Spinal cord (tissue), 10 donors: Measurements from ENCODE around the gene SULT1A2. TPM values are rescaled to one million over a fixed set of nuclear protein-coding genes. Genes with fewer than 3 reads are reported as not detected.
"Not testable (repeated sequence)": the region's sequence is repeated elsewhere in the genome, so short reads cannot be mapped to it uniquely, and the experiment has no call there.

ENCODE experiments used
- DNase-seq, 6 donors: peaks; one replicate each; pipeline versions ENCODE4 v3.0.0 to v3.0.0-alpha.2; 2013 to 2015; ENCODE audit warnings: low spot score in 6 of 6, low read depth in 4 of 6
- H3K27ac ChIP-seq: one replicate; pipeline ENCODE4 v1.5.1; 2013; ENCODE audit warnings: low read depth, low read length, control low read depth
- H3K27me3 ChIP-seq: one replicate; pipeline ENCODE4 v1.6.1; 2013; ENCODE audit warnings: low read length; ENCODE audit not compliant: control insufficient read depth, insufficient read depth
- H3K36me3 ChIP-seq: one replicate; pipeline ENCODE4 v1.6.1; 2013; ENCODE audit warnings: low read length; ENCODE audit not compliant: control insufficient read depth, insufficient read depth
- H3K4me1 ChIP-seq: one replicate; pipeline ENCODE4 v1.6.1; 2013; ENCODE audit warnings: low read length; ENCODE audit not compliant: control insufficient read depth, insufficient read depth
- H3K4me3 ChIP-seq: one replicate; pipeline ENCODE4 v1.5.1; 2013; ENCODE audit warnings: low read depth, low read length, control low read depth
- H3K9me3 ChIP-seq: one replicate; pipeline ENCODE4 v1.6.1; 2013; ENCODE audit warnings: low read length; ENCODE audit not compliant: control insufficient read depth, insufficient read depth
- WGBS: methylation state at CpG from one replicate; pipeline ENCODE4 v1.1.5; 2013; ENCODE audit warnings: missing lambda C conversion rate; ENCODE audit not compliant: insufficient coverage; 5-methylcytosine and 5-hydroxymethylcytosine counted together
- long read RNA-seq, 4 donors: transcript quantifications; one replicate each; lab custom pipeline, GENCODE V29; 2026
- polyA plus RNA-seq, 2 donors: library from polyadenylated mRNA; unstranded; fragments of 120-200 nt; gene quantifications; one replicate each; pipeline ENCODE4 v1.2.1, GENCODE V29; 2013; ENCODE audit not compliant: insufficient read length in 2 of 2
- total RNA-seq, 2 donors: library from RNA; depleted of rRNA in 1 of 2; stranded (reverse); fragments of 120-200 nt in 1 of 2; fragments of >200 nt in 1 of 2; gene quantifications; one replicate each; pipeline versions ENCODE4 v1.2.3 to v1.2.4, GENCODE V29; 2013 to 2014
- donor health status: healthy.

SULT1A2 gene
- total RNA-seq (1 to 10 TPM in 1 of 2 donors, under 1 TPM in 1; 0.50 to 2.8 TPM), polyA plus RNA-seq (1 to 10 TPM; 1.4 to 2.6 TPM)
- long read RNA-seq, donor 1 = 0 reads
- long read RNA-seq, donor 2 = 0 reads
- long read RNA-seq, donor 3 = 0 reads
- long read RNA-seq, donor 4, partial matches to known transcripts = 0 of 1 reads
- long read RNA-seq, donor 4, other reads (novel, unspliced or antisense) = 0 of 1 reads

- no peak for DNase-seq
- WGBS = 41% methylated on average over 9 of the region's 11 CpGs
- H3K27ac ChIP-seq = no peak within 1 kb of the TSS
Observed at GRCh38 chr16:28596840-28597691, at the start of gene SULT1A2. TSS of gene SULT1A2 (minus strand) at chr16:28597050. CDS start at chr16:28595930, 1,120 bp downstream.

DNA sequence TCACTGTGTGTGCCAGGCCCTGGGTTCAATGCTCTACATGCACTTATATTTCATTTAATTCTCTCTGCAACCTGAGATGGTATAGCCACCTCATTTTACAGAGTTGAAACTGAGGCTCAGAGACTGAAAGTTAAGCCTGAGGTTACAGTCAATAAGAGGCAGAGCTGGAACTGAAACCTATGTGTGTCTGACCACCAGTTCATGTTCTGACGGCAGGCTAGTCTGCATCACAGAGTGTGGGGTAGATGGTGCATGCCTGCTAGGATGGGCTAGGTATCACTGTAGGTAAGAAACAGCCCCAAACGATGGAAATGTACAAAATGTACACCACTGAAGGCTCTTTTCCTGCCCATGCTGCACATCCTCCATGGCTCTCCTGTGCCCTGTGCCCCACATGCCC, 43.1 kb upstream of the SULT1A2 start:
- WGBS = no CpG with 5 or more reads among the region's 2 CpGs
- not testable (repeated sequence) for H3K4me3 ChIP-seq, DNase-seq, H3K36me3 ChIP-seq, H3K9me3 ChIP-seq, H3K4me1 ChIP-seq, H3K27ac ChIP-seq, H3K27me3 ChIP-seq

More at GRCh38 chr16:28596840-28597691, at the start of gene SULT1A2:
- peaks cover 10% of the 10 kb centered on the region for H3K36me3 ChIP-seq
- no peak within 1 kb of the TSS for H3K4me3 ChIP-seq
- H3K9me3 ChIP-seq = no peaks in the 10 kb centered on the region
- H3K27me3 ChIP-seq = peaks cover 3% of the 10 kb centered on the region
- H3K4me1 ChIP-seq = peaks cover 7% of the 10 kb centered on the region

- H3K36me3 ChIP-seq, DNase-seq, H3K4me1 ChIP-seq, H3K9me3 ChIP-seq, H3K4me3 ChIP-seq, H3K27ac ChIP-seq, H3K27me3 ChIP-seq: not testable (repeated sequence)
- 14% methylated on average over 1 of the region's 5 CpGs for WGBS
Observed at GRCh38 chr16:28638359-28638758, 41.5 kb upstream of the SULT1A2 start.

GRCh38 chr16:28637765-28638164, 40.9 kb upstream of the SULT1A2 start, which contains the start of gene NPIPB8:
TSS of gene NPIPB8 (plus strand) at chr16:28638065. CDS start at chr16:28638361, 296 bp downstream.
- not testable (repeated sequence) for H3K9me3 ChIP-seq, H3K27me3 ChIP-seq, DNase-seq, H3K4me1 ChIP-seq, H3K4me3 ChIP-seq, H3K36me3 ChIP-seq, H3K27ac ChIP-seq
- no CpG with 5 or more reads among the region's 1 CpG for WGBS

GRCh38 chr16:28636093-28636823, 39.4 kb upstream of the SULT1A2 start:
- H3K27me3 ChIP-seq, H3K36me3 ChIP-seq, H3K4me3 ChIP-seq, H3K4me1 ChIP-seq, DNase-seq, H3K27ac ChIP-seq, H3K9me3 ChIP-seq: not testable (repeated sequence)
- WGBS = no CpG with 5 or more reads among the region's 5 CpGs

GRCh38 chr16:28630905-28631304, 34.1 kb upstream of the SULT1A2 start:
- H3K36me3 ChIP-seq, H3K27me3 ChIP-seq, H3K27ac ChIP-seq, H3K9me3 ChIP-seq, H3K4me3 ChIP-seq, DNase-seq, H3K4me1 ChIP-seq: not testable (repeated sequence)
- 60% methylated on average over 1 of the region's 5 CpGs for WGBS

- DNase-seq = peak; percentile 26 to 85 (median 44)
- H3K27ac ChIP-seq = no peak overlapping the region
Observed at GRCh38 chr16:28623172-28623711, 26.4 kb upstream of the SULT1A2 start.

GRCh38 chr16:28622532-28623171, 25.8 kb upstream of the SULT1A2 start:
- not testable (repeated sequence) for H3K27ac ChIP-seq, H3K9me3 ChIP-seq, H3K36me3 ChIP-seq, H3K27me3 ChIP-seq
- Histone ChIP-seq H3K4me1 (peaks cover 11% of the 10 kb centered on the region), H3K4me3 (peak overlapping the region; percentile 27)
- 43% methylated on average over 23 of the region's 24 CpGs for WGBS
- DNase-seq = peak in 1 of 6 donors; percentile 0

More at GRCh38 chr16:28623172-28623711, 26.4 kb upstream of the SULT1A2 start:
- H3K27me3 ChIP-seq = no peaks in the 10 kb centered on the region
- H3K4me1 ChIP-seq = peaks cover 11% of the 10 kb centered on the region
- no peaks in the 10 kb centered on the region for H3K9me3 ChIP-seq
- H3K4me3 ChIP-seq = peak overlapping the region; percentile 31
- WGBS = 2% methylated on average over 61 of the region's 68 CpGs
- H3K36me3 ChIP-seq = peaks cover 2% of the 10 kb centered on the region
